HCT116 (cell line): ENCODE results near the gene CELF1. TPM values are rescaled to one million over a fixed set of nuclear protein-coding genes. Genes with fewer than 3 reads are reported as not detected.
A peak's percentile ranks its signal among the peaks of the same experiment; 100 is the strongest.
"Not testable (repeated sequence)": the region's sequence is repeated elsewhere in the genome, so short reads cannot be mapped to it uniquely, and the experiment has no call there.

Experiments used
- ATAC-seq: fragments of 200-7000 bp; cut with Tn5 transposase; 2 replicates; pipeline ENCODE4 v1.9.1; 2020; ENCODE audit warnings: mild to moderate bottlenecking, moderate library complexity
- BruUV-seq: library from RNA; stranded (reverse); fragments of 400-500 nt; replicated peaks from 2 replicates; lab custom pipeline; 2021; lab: Mats Ljungman, UMichigan
- CTCF ChIA-PET: fragments of 300-600 bp; sonication (Branson Sonifier 250); formaldehyde crosslinking; loops from one replicate; lab custom pipeline; 2021; ENCODE audit warnings: antibody characterized with exemption; lab: Charles Lee
- POLR2A ChIA-PET: fragments of 300-600, 350-600 bp; sonication (Branson Sonifier 250); formaldehyde crosslinking; loops from one replicate; lab custom pipeline; 2021; ENCODE audit warnings: antibody characterized with exemption; lab: Charles Lee
- RAD21 ChIA-PET, 2 experiments: fragments of 300-600 bp; sonication (Branson Sonifier 250); formaldehyde crosslinking; loops; one replicate each; lab custom pipeline; 2023; ENCODE audit warnings: low total read pairs in 2 of 2; ENCODE audit not compliant: uncharacterized antibody in 2 of 2, unreplicated experiment in 2 of 2, low non-redundant PET in 1 of 2; lab: Charles Lee
- DNase-seq: peaks from one replicate; pipeline ENCODE4 v3.0.0-alpha.2; 2010; ENCODE audit warnings: low read depth, low spot score
- H2AFZ ChIP-seq: fragments of 200-600 bp; shearing (Covaris generic), sonication (generic); 2 replicates; pipeline ENCODE4 v1.6.1; 2017; ENCODE audit warnings: low read depth, mixed run types, mixed read lengths, antibody characterized with exemption, low read length; ENCODE audit not compliant: poor library complexity, severe bottlenecking
- H3K27ac ChIP-seq: 2 replicates; pipeline ENCODE4 v1.5.1; 2012; ENCODE audit warnings: low read depth, low read length
- H3K27me3 ChIP-seq: fragments of 200-600 bp; sonication (generic); 2 replicates; pipeline ENCODE4 v1.6.1; 2016; ENCODE audit warnings: mixed run types, low read length, mixed read lengths; ENCODE audit not compliant: insufficient read depth
- H3K36me3 ChIP-seq, 2 experiments: fragments of 200-500 bp in 1 of 2; fragments of 200-600 bp in 1 of 2; sonication (Bioruptor generic) in 1 of 2; sonication (generic) in 1 of 2; 2 replicates each; pipeline versions ENCODE4 v1.5.1 to v1.6.1; 2014 to 2016; ENCODE audit warnings: low read length in 2 of 2, inconsistent platforms in 1 of 2, mixed read lengths in 1 of 2, mixed run types in 1 of 2; ENCODE audit not compliant: insufficient read depth in 2 of 2, control insufficient read depth in 1 of 2
- H3K4me1 ChIP-seq, 2 experiments: fragments of 200-600 bp in 1 of 2; sonication (generic) in 1 of 2; 2 replicates each; pipeline versions ENCODE4 v1.5.1 to v1.6.1; 2012 to 2017; ENCODE audit warnings: low read length in 2 of 2, inconsistent platforms in 1 of 2, mild to moderate bottlenecking in 1 of 2, mixed read lengths in 1 of 2, mixed run types in 1 of 2, moderate library complexity in 1 of 2; ENCODE audit not compliant: insufficient read depth in 2 of 2, control insufficient read depth in 1 of 2
- H3K4me2 ChIP-seq: fragments of 200-600 bp; sonication (generic); 2 replicates; pipeline ENCODE4 v1.6.1; 2017; ENCODE audit warnings: mixed run types, low read length, mixed read lengths
- H3K4me3 ChIP-seq, 2 experiments: fragments of 200-600 bp in 1 of 2; sonication (generic) in 1 of 2; replicated peaks in 1 of 2; 2 replicates each; pipeline ENCODE4 v1.5.1; 2011 to 2016; ENCODE audit warnings: low read length in 2 of 2, control low read depth in 1 of 2, low read depth in 1 of 2, mild to moderate bottlenecking in 1 of 2, mixed read lengths in 1 of 2, mixed run types in 1 of 2
- H3K79me2 ChIP-seq: fragments of 200-600 bp; sonication (generic); 2 replicates; pipeline ENCODE4 v1.6.1; 2017; ENCODE audit warnings: mild to moderate bottlenecking, mixed run types, low read length, moderate library complexity, mixed read lengths; ENCODE audit not compliant: insufficient read depth
- H3K9ac ChIP-seq: fragments of 200-600 bp; sonication (generic); 2 replicates; pipeline ENCODE4 v1.6.1; 2016; ENCODE audit warnings: low read length, mixed read lengths
- H3K9me2 ChIP-seq: fragments of 200-600 bp; sonication (generic), shearing (Covaris generic); 2 replicates; pipeline ENCODE4 v1.6.1; 2017; ENCODE audit warnings: mixed run types, mild to moderate bottlenecking, moderate library complexity; ENCODE audit not compliant: insufficient read depth
- H3K9me3 ChIP-seq, 2 experiments: fragments of 200-500 bp in 1 of 2; fragments of 200-600 bp in 1 of 2; sonication (Bioruptor generic) in 1 of 2; sonication (generic) in 1 of 2; 2 replicates each; pipeline ENCODE4 v1.6.1; 2014 to 2017; ENCODE audit warnings: low read length in 2 of 2, mixed read lengths in 2 of 2, inconsistent platforms in 1 of 2, low read depth in 1 of 2, mild to moderate bottlenecking in 1 of 2, mixed run types in 1 of 2, moderate library complexity in 1 of 2; ENCODE audit not compliant: control insufficient read depth in 1 of 2, insufficient read depth in 1 of 2
- H4K20me1 ChIP-seq: fragments of 200-600 bp; sonication (generic), shearing (Covaris generic); 2 replicates; pipeline ENCODE4 v1.6.1; 2017; ENCODE audit warnings: mixed run types, mild to moderate bottlenecking, moderate library complexity; ENCODE audit not compliant: insufficient read depth
- CEBPB ChIP-seq: IDR thresholded peaks from 2 replicates; pipeline ENCODE4 v1.6.1; 2012; ENCODE audit warnings: low read depth
- EGR1 ChIP-seq: IDR thresholded peaks from 2 replicates; pipeline ENCODE4 v1.6.1; 2012; ENCODE audit warnings: low read depth
- POLR2A ChIP-seq: IDR thresholded peaks from 2 replicates; pipeline ENCODE4 v1.7.0; 2011; ENCODE audit warnings: borderline replicate concordance; ENCODE audit not compliant: insufficient read depth, insufficient read length; ENCODE audit errors: extremely low read depth
- POLR2AphosphoS5 ChIP-seq: IDR thresholded peaks from 2 replicates; pipeline ENCODE4 v1.6.1; 2011; ENCODE audit warnings: mild to moderate bottlenecking, low read depth, low read length, moderate library complexity
- intact Hi-C: fragments of 100-400 bp; cut with micrococcal nuclease; formaldehyde crosslinking; loops from 2 replicates; pipeline ENCODE4 v1.10.0; 2022
- total RNA-seq: library from RNA; stranded (reverse); gene quantifications from one replicate; pipeline ENCODE4 v1.2.1, GENCODE V29; 2021; ENCODE audit not compliant: unreplicated experiment
- TF ChIP-seq, protein P1 (sequence below): IDR thresholded peaks from 2 replicates; pipeline ENCODE4 v1.6.1; 2012
- TF ChIP-seq, protein P2 (sequence below): IDR thresholded peaks from 2 replicates; pipeline ENCODE4 v1.6.1; 2011; ENCODE audit warnings: mild to moderate bottlenecking, low read length, moderate library complexity; ENCODE audit not compliant: insufficient replicate concordance; ENCODE audit errors: extremely low read depth

The CELF1 gene
- total RNA-seq, 1 experiment from 2014 or later = 133 TPM

DNA sequence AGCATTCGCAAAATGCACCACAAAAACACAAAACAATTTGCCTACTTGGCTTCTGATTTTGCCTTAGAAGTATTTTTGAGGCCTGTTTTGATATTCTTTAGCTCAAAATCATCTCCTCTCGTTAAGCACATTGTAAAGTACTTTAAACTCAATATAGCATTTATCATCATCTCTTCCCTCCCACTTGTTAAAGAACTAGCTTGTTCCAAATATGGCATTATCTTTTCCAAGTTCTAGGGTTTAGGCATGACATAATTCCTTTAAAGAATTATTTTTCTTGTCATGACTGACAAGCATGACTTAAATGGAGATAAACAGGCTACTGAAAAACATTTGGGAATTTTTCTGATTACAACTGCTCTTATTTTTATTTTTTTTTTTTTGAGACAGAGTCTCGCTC, 21.3 kb downstream of the CELF1 start:
- Histone ChIP-seq H3K27me3 (no peaks in the 10 kb centered on the region), H3K79me2 (peaks cover 100% of the 10 kb centered on the region), H3K4me1 (peaks cover 3 to 4% of the 10 kb centered on the region in 2 experiments; a peak in 1 of 4 replicates), H3K4me2 (no peak overlapping the region), H3K36me3 (no peaks in the 10 kb centered on the region; a peak in 1 of 4 replicates), H3K27ac (no peak overlapping the region), H3K9ac (no peak overlapping the region), H3K4me3 (no peak overlapping the region), H3K9me3 (no peaks in the 10 kb centered on the region), H2AFZ (no peak overlapping the region), H3K9me2 (no peaks in the 10 kb centered on the region), H4K20me1 (peaks cover 19% of the 10 kb centered on the region; the same call in 1 of the 2 replicates)
- ChIA-PET RAD21 (no interaction called here), POLR2A (no interaction called here), CTCF (no interaction called here)
- TSS peak; percentile 33 for BruUV-seq
- intact Hi-C loops = no loop called here
- no peak for TF ChIP-seq POLR2A
- TF ChIP-seq EGR1 = no peak
- TF ChIP-seq POLR2AphosphoS5 = no peak
- TF ChIP-seq, protein P1, sequence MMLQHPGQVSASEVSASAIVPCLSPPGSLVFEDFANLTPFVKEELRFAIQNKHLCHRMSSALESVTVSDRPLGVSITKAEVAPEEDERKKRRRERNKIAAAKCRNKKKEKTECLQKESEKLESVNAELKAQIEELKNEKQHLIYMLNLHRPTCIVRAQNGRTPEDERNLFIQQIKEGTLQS = no peak
- TF ChIP-seq, protein P2, sequence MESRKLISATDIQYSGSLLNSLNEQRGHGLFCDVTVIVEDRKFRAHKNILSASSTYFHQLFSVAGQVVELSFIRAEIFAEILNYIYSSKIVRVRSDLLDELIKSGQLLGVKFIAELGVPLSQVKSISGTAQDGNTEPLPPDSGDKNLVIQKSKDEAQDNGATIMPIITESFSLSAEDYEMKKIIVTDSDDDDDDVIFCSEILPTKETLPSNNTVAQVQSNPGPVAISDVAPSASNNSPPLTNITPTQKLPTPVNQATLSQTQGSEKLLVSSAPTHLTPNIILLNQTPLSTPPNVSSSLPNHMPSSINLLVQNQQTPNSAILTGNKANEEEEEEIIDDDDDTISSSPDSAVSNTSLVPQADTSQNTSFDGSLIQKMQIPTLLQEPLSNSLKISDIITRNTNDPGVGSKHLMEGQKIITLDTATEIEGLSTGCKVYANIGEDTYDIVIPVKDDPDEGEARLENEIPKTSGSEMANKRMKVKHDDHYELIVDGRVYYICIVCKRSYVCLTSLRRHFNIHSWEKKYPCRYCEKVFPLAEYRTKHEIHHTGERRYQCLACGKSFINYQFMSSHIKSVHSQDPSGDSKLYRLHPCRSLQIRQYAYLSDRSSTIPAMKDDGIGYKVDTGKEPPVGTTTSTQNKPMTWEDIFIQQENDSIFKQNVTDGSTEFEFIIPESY = no peak
- no peak for TF ChIP-seq CEBPB
- DNase-seq (no peak), ATAC-seq (no peak)

DNA sequence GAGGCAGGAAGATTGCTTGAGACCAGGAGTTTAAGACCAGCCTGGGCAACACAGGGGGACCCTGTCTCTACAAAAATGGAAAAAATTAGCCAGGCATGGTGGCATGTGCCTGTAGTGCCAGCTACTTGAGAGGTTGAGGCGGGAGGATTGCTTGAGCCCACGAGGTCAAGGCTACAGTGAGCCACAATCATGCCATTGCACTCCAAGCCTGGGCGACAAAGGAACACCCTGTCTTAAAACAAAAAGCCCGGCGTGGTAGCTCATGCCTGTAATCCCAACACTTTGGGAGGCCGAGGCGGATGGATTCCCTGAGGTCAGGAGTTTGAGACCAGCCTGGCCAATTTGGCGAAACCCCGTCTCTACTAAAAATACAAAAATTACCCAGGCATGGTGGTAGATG, 22.2 kb downstream of the CELF1 start:
- CTCF ChIA-PET, H2AFZ ChIP-seq, H3K27me3 ChIP-seq, H3K4me2 ChIP-seq, H3K9me3 ChIP-seq, ATAC-seq, BruUV-seq, H3K27ac ChIP-seq, intact Hi-C loops, H3K9ac ChIP-seq, H3K9me2 ChIP-seq, POLR2A ChIA-PET, H3K4me1 ChIP-seq, H3K36me3 ChIP-seq, H3K4me3 ChIP-seq, RAD21 ChIA-PET, DNase-seq: not testable (repeated sequence)
- Histone ChIP-seq H4K20me1 (peaks cover 19% of the 10 kb centered on the region; the same call in 1 of the 2 replicates), H3K79me2 (peaks cover 100% of the 10 kb centered on the region)
